ENCODE results near the gene FHAD1. TPM values are rescaled to one million over a fixed set of nuclear protein-coding genes. Genes with fewer than 3 reads are reported as not detected.
A peak's percentile ranks its signal among the peaks of the same experiment; 100 is the strongest.

FHAD1 gene
- total and polyA plus RNA-seq, 9 of the 15 experiments (the other 6 are each of a cell fraction or from before 2014, with no cell fraction given), result 0.32 to 2.1 (median 1.5) TPM; not detected in 1

- intact Hi-C loops (cut with micrococcal nuclease) (no loop called here), in situ Hi-C loops (cut with MboI) (no loop called here)
- Histone ChIP-seq H3K27ac (ENCODE audit: extremely low read depth, low read depth, low read length) (peak overlapping the region; percentile 64; the same call in 2 of the 3 replicates), H3K4me2 (ENCODE audit: insufficient read depth, low read length) (peak overlapping the region; percentile 64), H4K20me1 (replicated peaks; ENCODE audit: control insufficient read depth, insufficient read depth, low read length) (no peaks in the 10 kb centered on the region), H3K79me2 (ENCODE audit: control insufficient read depth, insufficient read depth, low read length) (no peaks in the 10 kb centered on the region), H3K9me3 (replicated peaks; ENCODE audit: control insufficient read depth, insufficient read depth, low read depth, low read length) (no peaks in the 10 kb centered on the region), H3K27me3 (ENCODE audit: control insufficient read depth in 2 of 2, insufficient read depth in 2 of 2, low read length in 2 of 2) (no peaks in the 10 kb centered on the region), H3K4me3 (no peak overlapping the region), H3K9ac (ENCODE audit: insufficient read depth in 1 of 2, low read depth in 2 of 2, low read length in 2 of 2) (peak overlapping the region; percentile 21 to 25; a peak in 2 of 4 replicates), H2AFZ (ENCODE audit: low read depth, low read length) (peak overlapping the region; percentile 83), H3K4me1 (replicated peaks in 1 of 2; ENCODE audit: control insufficient read depth in 2 of 2, insufficient read depth in 2 of 2, low read length in 2 of 2) (peaks cover 22 to 30% of the 10 kb centered on the region in 2 experiments), H3K36me3 (ENCODE audit: control insufficient read depth, insufficient read depth, low read length) (no peaks in the 10 kb centered on the region), H3K9me1 (ENCODE audit: control insufficient read depth, insufficient read depth, low read length) (no peaks in the 10 kb centered on the region)
- WGBS (ENCODE audit: insufficient coverage, low coverage, missing lambda C conversion rate), result 17% methylated on average over 17 of the region's 17 CpGs
- FAIRE-seq (peak; percentile 88), DNase-seq (ENCODE audit: extremely low read depth in 1 of 4, low spot score in 3 of 4) (peak; percentile 72 to 86 (median 75)), ATAC-seq (peak; percentile 90)
- POLR2A ChIA-PET, result interaction anchor here (0.6 kb wide), 1 partner anchor 9 kb away, joined by 3 read pairs; no protein-coding TSS in a partner anchor
- CTCF ChIA-PET (ENCODE audit: low intra/inter-chr PET ratio), result no interaction called here
- no TSS peak for BruUV-seq (replicated peaks)
- TF ChIP-seq SREBF1 (IDR thresholded peaks at IDR 0.05; ENCODE audit: borderline replicate concordance, low read depth, low read length), result no peak
- no peak for TF ChIP-seq MCM3 (IDR thresholded peaks at IDR 0.05)
- TF ChIP-seq HMG20B (CRISPR knock-in tag; IDR thresholded peaks at IDR 0.05), result no peak
- no peak for TF ChIP-seq CHCHD3 (CRISPR knock-in tag; IDR thresholded peaks at IDR 0.05)
- TF ChIP-seq ZNF830 (CRISPR knock-in tag; IDR thresholded peaks at IDR 0.05), result no peak
- TF ChIP-seq NR2C2 (CRISPR knock-in tag; IDR thresholded peaks at IDR 0.05), result no peak
- peak; percentile 73 for TF ChIP-seq NR2C2 (tag; IDR thresholded peaks at IDR 0.05)
- TF ChIP-seq ZNF347 (CRISPR knock-in tag; IDR thresholded peaks at IDR 0.05; ENCODE audit: low read depth), result no peak
- TF ChIP-seq ZNF316 (IDR thresholded peaks at IDR 0.05), result no peak
- no peak for TF ChIP-seq HMG20A (CRISPR knock-in tag; conservative IDR thresholded peaks at IDR 0.05)
- TF ChIP-seq TAF1 (IDR thresholded peaks at IDR 0.05; ENCODE audit: control insufficient read depth, extremely low read depth, insufficient read depth, low read length, severe bottlenecking), result peak; percentile 58
- peak; percentile 77; the same call in 1 of the 2 replicates for TF ChIP-seq ZNF589 (CRISPR knock-in tag; IDR thresholded peaks at IDR 0.05; ENCODE audit: low read depth)
- TF ChIP-seq ZNF780A (CRISPR knock-in tag; IDR thresholded peaks at IDR 0.05), result no peak
- peak; percentile 36 for TF ChIP-seq TBP (optimal IDR thresholded peaks at IDR 0.05; ENCODE audit: low read depth, low read length)
- no peak for TF ChIP-seq HMGN3 (IDR thresholded peaks at IDR 0.05; ENCODE audit: borderline replicate concordance, extremely low read depth, insufficient read length, low read depth, low read length)
- TF ChIP-seq CTBP1 (IDR thresholded peaks at IDR 0.05; ENCODE audit: borderline replicate concordance), result peak; percentile 30; the same call in 1 of the 2 replicates
- 0 out of 2 replicates have a peak, but pooled peaks have one; percentile 6 for TF ChIP-seq KLF1 (tag; IDR thresholded peaks at IDR 0.05)
- TF ChIP-seq ZNF644 (tag; IDR thresholded peaks at IDR 0.05; ENCODE audit: low read depth), result 0 out of 2 replicates have a peak, but pooled peaks have one; percentile 54
- peak; percentile 27; the same call in 1 of the 2 replicates for TF ChIP-seq MAX (CRISPR knock-in tag; IDR thresholded peaks at IDR 0.05)
- TF ChIP-seq ZBTB7A (IDR thresholded peaks at IDR 0.05; ENCODE audit: borderline replicate concordance, control insufficient read depth, low read depth, low read length), result no peak; the same call in 1 of the 2 replicates
- 0 out of 2 replicates have a peak, but pooled peaks have one; percentile 69 for TF ChIP-seq MBD1 (CRISPR knock-in tag; IDR thresholded peaks at IDR 0.05)
- no peak for TF ChIP-seq ZSCAN29 (IDR thresholded peaks at IDR 0.05)
- TF ChIP-seq DPF2 (IDR thresholded peaks at IDR 0.05), result peak; percentile 73
- TF ChIP-seq ZZZ3 (IDR thresholded peaks at IDR 0.05), result no peak
- TF ChIP-seq CBFA2T3 (IDR thresholded peaks at IDR 0.05), result no peak
Measured at GRCh38 chr1:15345705-15346345, 98.8 kb downstream of the FHAD1 start.

Data from K562 (cell line).